MM.1S (cell line): Measurements from ENCODE around the gene BTRC.
"Not testable (repeated sequence)": the region's sequence is repeated elsewhere in the genome, so short reads cannot be mapped to it uniquely, and the experiment has no call there.

Experiments
- DNase-seq: peaks from one replicate; pipeline ENCODE4 v3.0.0-alpha.2; 2015
- H2AFZ ChIP-seq: fragments of 300-600 bp; sonication (generic); 2 replicates; pipeline ENCODE4 v1.6.0; 2016; ENCODE audit warnings: antibody characterized with exemption, low read length
- H3F3A ChIP-seq: fragments of 300-600 bp; sonication (generic); 2 replicates; pipeline ENCODE4 v1.6.1; 2016; ENCODE audit warnings: mild to moderate bottlenecking, antibody characterized with exemption, low read length, moderate library complexity, mixed read lengths; ENCODE audit not compliant: insufficient read depth
- H3K27ac ChIP-seq: fragments of 300-600 bp; sonication (generic); 2 replicates; pipeline ENCODE4 v1.5.1; 2016; ENCODE audit warnings: mild to moderate bottlenecking, low read length
- H3K27me3 ChIP-seq: fragments of 300-600 bp; sonication (generic); replicated peaks from 2 replicates; pipeline ENCODE4 v1.6.0; 2016; ENCODE audit warnings: low read length; ENCODE audit not compliant: insufficient read depth
- H3K36me3 ChIP-seq: fragments of 300-600 bp; sonication (generic); replicated peaks from 2 replicates; pipeline ENCODE4 v1.6.1; 2016; ENCODE audit warnings: mild to moderate bottlenecking, low read length, mixed read lengths; ENCODE audit not compliant: insufficient read depth
- H3K4me1 ChIP-seq: fragments of 300-600 bp; sonication (generic); 2 replicates; pipeline ENCODE4 v1.6.1; 2016; ENCODE audit warnings: low read length, mixed read lengths
- H3K4me2 ChIP-seq: fragments of 300-600 bp; sonication (generic); 2 replicates; pipeline ENCODE4 v1.6.0; 2016; ENCODE audit warnings: low read depth, low read length
- H3K4me3 ChIP-seq: fragments of 300-600 bp; sonication (generic); 2 replicates; pipeline ENCODE4 v1.5.1; 2016; ENCODE audit warnings: low read length, mixed read lengths
- H3K79me2 ChIP-seq: fragments of 300-600 bp; sonication (generic); 2 replicates; pipeline ENCODE4 v1.6.1; 2016; ENCODE audit warnings: mixed run types, low read length, mixed read lengths
- H3K9ac ChIP-seq: fragments of 300-600 bp; sonication (generic); 2 replicates; pipeline ENCODE4 v1.6.1; 2016; ENCODE audit warnings: low read length, mixed read lengths
- H3K9me2 ChIP-seq: fragments of 300-600 bp; sonication (generic); replicated peaks from 2 replicates; pipeline ENCODE4 v1.6.1; 2016; ENCODE audit warnings: mild to moderate bottlenecking, low read length, mixed read lengths; ENCODE audit not compliant: insufficient read depth
- H3K9me3 ChIP-seq: fragments of 300-600 bp; sonication (generic); replicated peaks from 2 replicates; pipeline ENCODE4 v1.6.1; 2016; ENCODE audit warnings: mild to moderate bottlenecking, low read length, mixed read lengths; ENCODE audit not compliant: insufficient read depth
- H4K20me1 ChIP-seq: fragments of 300-600 bp; sonication (generic); 2 replicates; pipeline ENCODE4 v1.6.1; 2016; ENCODE audit warnings: mild to moderate bottlenecking, low read length, moderate library complexity, mixed read lengths; ENCODE audit not compliant: insufficient read depth
- EZH2 ChIP-seq: fragments of 300-600 bp; sonication (generic); optimal IDR thresholded peaks from 2 replicates; pipeline ENCODE3; 2017; ENCODE audit warnings: low read depth, mild to moderate bottlenecking, antibody characterized with exemption, low read length, mixed read lengths
- EZH2phosphoT487 ChIP-seq: fragments of 300-600 bp; sonication (generic); IDR thresholded peaks from 2 replicates; pipeline ENCODE4 v1.6.1; 2018; ENCODE audit warnings: antibody characterized with exemption, low read length
- TF ChIP-seq, protein P1 (sequence below): fragments of 300-600 bp; sonication (generic); IDR thresholded peaks from 2 replicates; pipeline ENCODE4 v1.5.1; 2016; ENCODE audit warnings: antibody characterized with exemption, low read length, mixed read lengths

Gene BTRC

DNA sequence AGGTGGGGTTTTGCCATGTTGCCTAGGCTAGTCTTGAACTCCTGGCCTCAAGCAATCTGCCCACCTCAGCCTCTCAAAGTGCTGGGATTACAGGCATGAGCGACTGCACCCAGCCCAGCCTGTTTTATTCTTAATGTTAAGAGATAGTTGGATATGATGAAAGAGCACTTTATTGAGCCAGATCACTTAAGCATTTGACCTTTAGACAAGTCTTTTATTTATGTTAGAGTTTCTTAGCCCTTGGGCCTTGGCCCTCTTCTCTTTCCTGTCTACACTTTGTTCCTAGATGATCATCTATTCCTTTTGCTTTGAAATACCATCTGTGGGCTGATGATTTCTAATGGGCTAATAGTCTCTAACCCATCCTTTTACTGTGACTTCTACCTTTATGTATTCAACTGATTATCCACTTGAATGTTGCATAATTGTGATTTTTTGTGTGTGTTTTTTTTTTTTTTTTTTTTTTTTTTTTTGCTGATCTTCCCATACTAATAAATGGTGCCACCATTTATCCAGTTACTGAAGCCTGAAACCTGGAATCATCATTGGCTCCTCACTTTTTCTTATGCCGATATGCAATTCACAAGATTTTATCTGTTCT lies 34.8 kb downstream of the BTRC start:
- Histone ChIP-seq H3K4me1 (no peaks in the 10 kb centered on the region), H3K9me2 (no peaks in the 10 kb centered on the region), H3K9ac (no peak overlapping the region), H3K4me2 (no peak overlapping the region), H3F3A (no peaks in the 10 kb centered on the region), H3K27ac (no peak overlapping the region), H3K9me3 (no peaks in the 10 kb centered on the region), H3K4me3 (no peak overlapping the region), H3K79me2 (no peaks in the 10 kb centered on the region), H3K27me3 (no peaks in the 10 kb centered on the region), H3K36me3 (no peaks in the 10 kb centered on the region), H4K20me1 (no peaks in the 10 kb centered on the region), H2AFZ (no peak overlapping the region)
- no peak for DNase-seq
- TF ChIP-seq, protein P1, sequence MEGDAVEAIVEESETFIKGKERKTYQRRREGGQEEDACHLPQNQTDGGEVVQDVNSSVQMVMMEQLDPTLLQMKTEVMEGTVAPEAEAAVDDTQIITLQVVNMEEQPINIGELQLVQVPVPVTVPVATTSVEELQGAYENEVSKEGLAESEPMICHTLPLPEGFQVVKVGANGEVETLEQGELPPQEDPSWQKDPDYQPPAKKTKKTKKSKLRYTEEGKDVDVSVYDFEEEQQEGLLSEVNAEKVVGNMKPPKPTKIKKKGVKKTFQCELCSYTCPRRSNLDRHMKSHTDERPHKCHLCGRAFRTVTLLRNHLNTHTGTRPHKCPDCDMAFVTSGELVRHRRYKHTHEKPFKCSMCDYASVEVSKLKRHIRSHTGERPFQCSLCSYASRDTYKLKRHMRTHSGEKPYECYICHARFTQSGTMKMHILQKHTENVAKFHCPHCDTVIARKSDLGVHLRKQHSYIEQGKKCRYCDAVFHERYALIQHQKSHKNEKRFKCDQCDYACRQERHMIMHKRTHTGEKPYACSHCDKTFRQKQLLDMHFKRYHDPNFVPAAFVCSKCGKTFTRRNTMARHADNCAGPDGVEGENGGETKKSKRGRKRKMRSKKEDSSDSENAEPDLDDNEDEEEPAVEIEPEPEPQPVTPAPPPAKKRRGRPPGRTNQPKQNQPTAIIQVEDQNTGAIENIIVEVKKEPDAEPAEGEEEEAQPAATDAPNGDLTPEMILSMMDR, result no peak
- no peak for TF ChIP-seq EZH2

DNA sequence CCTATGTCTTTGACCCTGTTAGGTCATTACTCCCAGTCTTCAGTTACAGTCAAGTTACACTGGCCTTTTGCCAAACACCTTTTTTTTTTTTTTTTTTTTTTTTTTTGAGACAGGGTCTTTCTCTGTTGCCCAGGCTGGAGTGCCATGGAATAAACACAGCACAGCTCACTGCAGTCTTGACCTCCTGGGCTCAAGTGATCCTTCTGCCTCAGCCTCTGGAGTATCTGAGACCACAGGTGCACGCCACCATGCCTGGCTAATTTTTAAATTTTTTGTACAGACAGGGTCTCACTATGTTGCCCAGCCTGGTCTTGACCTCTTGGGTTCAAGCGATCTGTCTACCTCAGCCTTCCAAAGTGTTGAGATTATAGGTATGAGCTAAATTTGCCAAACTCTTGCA lies 35.6 kb downstream of the BTRC start:
- H4K20me1 ChIP-seq, DNase-seq, H3K9me3 ChIP-seq, H3K79me2 ChIP-seq, H3F3A ChIP-seq, H3K27me3 ChIP-seq, H3K36me3 ChIP-seq, H3K4me3 ChIP-seq, H3K27ac ChIP-seq, H3K4me2 ChIP-seq, H3K4me1 ChIP-seq, H3K9me2 ChIP-seq, H2AFZ ChIP-seq, H3K9ac ChIP-seq: not testable (repeated sequence)

DNA sequence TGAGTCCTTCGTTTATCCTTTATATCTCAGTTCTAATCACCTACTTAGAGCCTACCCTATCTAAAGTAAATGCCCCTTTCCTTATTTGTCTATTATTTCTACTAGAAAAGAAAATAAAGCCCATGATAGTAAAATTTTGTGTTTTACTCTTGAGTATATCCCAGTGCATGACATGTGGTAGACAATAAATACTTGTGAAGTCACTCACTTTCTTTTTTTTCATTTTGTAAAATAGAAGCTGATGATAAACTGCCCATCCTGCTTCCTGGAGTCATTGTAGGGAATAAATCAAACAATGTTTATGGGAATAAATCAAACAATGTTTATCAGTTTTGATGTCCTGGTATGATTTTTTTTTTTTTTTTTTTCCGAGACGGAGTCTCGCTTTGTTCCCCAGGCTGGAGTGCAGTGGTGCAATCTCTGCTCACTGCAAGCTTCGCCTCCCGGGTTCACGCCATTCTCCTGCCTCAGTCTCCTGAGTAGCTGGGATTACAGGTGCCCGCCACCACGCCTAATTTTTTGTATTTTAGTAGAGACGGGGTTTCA lies 36.1 kb downstream of the BTRC start:
- DNase-seq, result no peak
- no peak overlapping the region for H3K4me3 ChIP-seq
- no peak for TF ChIP-seq EZH2
- TF ChIP-seq, protein P1, result no peak
- TF ChIP-seq EZH2phosphoT487, result no peak
- no peaks in the 10 kb centered on the region for H3K27me3 ChIP-seq
- no peaks in the 10 kb centered on the region for H3K9me3 ChIP-seq
- no peaks in the 10 kb centered on the region for H3K36me3 ChIP-seq
- H3K9ac ChIP-seq, result no peak overlapping the region
- H3K4me2 ChIP-seq, result no peak overlapping the region
- no peak overlapping the region for H2AFZ ChIP-seq
- H3K9me2 ChIP-seq, result no peaks in the 10 kb centered on the region
- H3K4me1 ChIP-seq, result no peaks in the 10 kb centered on the region
- H3F3A ChIP-seq, result no peaks in the 10 kb centered on the region
- no peak overlapping the region for H3K27ac ChIP-seq
- H4K20me1 ChIP-seq, result no peaks in the 10 kb centered on the region
- H3K79me2 ChIP-seq, result no peaks in the 10 kb centered on the region

DNA sequence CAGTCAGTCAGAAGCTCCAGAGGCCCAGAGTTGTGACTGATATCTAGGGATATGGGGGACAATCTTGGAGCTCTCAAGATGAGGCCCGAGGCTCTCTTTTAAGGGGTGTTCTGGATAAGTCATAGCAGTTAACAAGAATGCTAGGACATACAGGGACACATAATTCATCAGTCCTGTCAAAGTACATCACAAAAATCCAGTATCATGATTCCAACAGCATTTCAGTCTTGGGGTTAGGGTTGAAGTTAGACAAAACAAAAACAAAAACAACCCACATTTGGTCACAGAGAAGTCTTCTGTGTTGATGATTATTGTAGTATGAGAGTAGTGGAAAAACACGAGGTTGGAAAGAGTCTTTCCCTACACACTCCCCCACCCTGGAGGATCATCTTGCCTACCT lies 39.4 kb downstream of the BTRC start:
- TF ChIP-seq, protein P1, result no peak
- TF ChIP-seq EZH2phosphoT487 (no peak), EZH2 (no peak)
- Histone ChIP-seq H3F3A (no peaks in the 10 kb centered on the region), H3K79me2 (no peaks in the 10 kb centered on the region), H3K9ac (no peak overlapping the region), H4K20me1 (no peaks in the 10 kb centered on the region), H3K9me2 (no peaks in the 10 kb centered on the region), H3K27me3 (no peaks in the 10 kb centered on the region), H3K4me1 (no peaks in the 10 kb centered on the region), H3K4me3 (no peak overlapping the region), H2AFZ (no peak overlapping the region), H3K36me3 (no peaks in the 10 kb centered on the region), H3K9me3 (no peaks in the 10 kb centered on the region), H3K4me2 (no peak overlapping the region), H3K27ac (no peak overlapping the region)
- no peak for DNase-seq
